ENCODE results near the gene ZKSCAN1.
"Not testable (repeated sequence)": the region's sequence is repeated elsewhere in the genome, so short reads cannot be mapped to it uniquely, and the experiment has no call there.

DNA sequence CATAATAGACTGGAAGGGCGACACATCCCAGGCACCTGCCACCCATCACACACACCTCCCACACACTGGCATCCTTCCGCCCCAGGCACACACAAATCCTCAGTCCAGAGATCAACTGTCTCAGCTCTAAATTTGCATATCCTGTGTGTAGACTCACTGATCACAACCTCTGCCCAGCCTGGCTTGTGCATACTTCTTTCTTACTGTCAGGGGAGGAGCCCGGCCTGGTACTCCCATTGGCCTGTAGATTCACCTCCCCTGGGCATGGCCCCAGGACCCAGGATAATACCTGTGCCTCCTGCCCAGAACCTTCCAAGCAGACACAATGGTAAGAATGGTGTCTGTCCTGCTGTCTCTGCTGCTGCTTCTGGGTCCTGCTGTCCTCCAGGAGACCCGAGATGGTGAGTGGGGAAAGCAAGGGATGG, 34.9 kb upstream of the ZKSCAN1 start:
- TF ChIP-seq, protein P1, sequence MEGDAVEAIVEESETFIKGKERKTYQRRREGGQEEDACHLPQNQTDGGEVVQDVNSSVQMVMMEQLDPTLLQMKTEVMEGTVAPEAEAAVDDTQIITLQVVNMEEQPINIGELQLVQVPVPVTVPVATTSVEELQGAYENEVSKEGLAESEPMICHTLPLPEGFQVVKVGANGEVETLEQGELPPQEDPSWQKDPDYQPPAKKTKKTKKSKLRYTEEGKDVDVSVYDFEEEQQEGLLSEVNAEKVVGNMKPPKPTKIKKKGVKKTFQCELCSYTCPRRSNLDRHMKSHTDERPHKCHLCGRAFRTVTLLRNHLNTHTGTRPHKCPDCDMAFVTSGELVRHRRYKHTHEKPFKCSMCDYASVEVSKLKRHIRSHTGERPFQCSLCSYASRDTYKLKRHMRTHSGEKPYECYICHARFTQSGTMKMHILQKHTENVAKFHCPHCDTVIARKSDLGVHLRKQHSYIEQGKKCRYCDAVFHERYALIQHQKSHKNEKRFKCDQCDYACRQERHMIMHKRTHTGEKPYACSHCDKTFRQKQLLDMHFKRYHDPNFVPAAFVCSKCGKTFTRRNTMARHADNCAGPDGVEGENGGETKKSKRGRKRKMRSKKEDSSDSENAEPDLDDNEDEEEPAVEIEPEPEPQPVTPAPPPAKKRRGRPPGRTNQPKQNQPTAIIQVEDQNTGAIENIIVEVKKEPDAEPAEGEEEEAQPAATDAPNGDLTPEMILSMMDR (conservative IDR thresholded peaks at IDR 0.05; ENCODE audit: low read depth in 2 of 2) = not testable (repeated sequence)
- TF ChIP-seq EZH2 (IDR thresholded peaks at IDR 0.05; ENCODE audit: low read depth, unreplicated experiment) = not testable (repeated sequence)

Measured in GM23338 (cell line).